AG08396 (cell line): ENCODE measurements around the gene PLPPR2.
"Not testable (repeated sequence)": the region's sequence is repeated elsewhere in the genome, so short reads cannot be mapped to it uniquely, and the experiment has no call there.

Experiments used
- DNase-seq: peaks from one replicate; pipeline ENCODE4 v3.0.0; 2012; ENCODE audit warnings: low spot score, mixed read lengths

PLPPR2 gene

DNA sequence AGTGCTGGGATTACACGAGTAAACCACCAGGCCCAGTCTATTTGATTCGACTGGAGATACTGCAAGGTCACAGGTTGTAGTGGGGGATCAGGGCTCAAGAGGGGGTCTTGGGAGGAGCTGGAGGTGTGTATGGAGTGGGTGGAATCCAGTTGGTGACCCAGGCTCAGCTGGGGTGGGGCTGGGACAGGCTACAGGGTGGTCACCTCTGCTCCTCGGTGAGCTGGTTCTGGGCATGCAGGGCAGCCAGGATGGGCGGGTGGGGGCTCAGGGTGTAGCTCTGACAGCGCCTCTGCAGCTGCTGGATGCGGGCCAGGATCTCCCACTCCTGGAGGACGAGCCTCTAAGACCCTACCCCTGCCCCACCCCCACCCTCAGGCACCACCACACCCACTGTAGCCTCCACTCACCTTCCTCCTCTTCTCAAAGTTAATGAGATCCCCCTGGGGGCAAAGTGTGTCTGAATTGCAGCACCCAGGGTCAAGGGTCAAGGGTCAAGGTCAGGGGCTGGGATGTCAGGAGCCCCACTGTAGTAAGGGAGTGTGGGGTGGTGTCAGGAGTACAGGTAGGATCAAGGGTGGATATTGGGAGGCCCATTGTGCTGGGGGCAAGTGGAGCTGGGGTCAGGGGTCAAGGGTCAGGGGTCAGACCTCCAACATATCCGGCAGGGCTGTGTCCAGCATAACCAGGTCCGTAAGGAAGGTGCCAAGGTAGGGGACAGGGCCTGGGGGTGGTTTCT lies 46.7 kb downstream of the PLPPR2 start:
- DNase-seq = no peak

DNA sequence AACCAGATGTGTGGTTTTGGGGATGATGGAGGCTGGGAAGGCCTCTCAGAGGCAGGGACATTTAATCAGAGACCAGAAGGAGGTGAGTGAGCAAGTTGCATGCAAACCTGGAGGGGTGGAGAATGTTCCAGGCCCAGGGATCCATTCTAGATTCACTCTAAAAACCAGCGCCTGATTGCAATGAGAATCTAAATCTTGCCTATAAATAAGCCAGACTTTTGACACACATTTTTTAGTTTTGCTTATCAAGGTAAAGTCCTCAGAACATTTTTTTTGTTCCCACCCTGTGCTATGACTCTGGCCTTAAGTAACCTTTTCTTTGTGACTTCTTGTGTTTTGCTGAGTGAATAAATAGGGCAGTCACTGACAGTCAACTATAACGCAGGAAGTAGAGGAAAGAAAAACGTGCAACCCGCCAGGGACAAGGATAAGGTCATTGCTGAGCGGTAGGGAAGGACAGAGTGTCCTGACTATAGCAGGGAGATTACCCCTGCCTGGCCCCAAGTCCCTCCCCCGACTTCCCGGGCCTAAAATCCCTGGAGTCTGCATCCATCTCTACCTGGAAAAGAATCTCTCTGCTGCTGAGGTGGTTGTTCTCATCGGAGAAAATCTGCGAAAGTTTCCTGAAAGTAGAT lies 49.5 kb downstream of the PLPPR2 start:
- no peak for DNase-seq

DNA sequence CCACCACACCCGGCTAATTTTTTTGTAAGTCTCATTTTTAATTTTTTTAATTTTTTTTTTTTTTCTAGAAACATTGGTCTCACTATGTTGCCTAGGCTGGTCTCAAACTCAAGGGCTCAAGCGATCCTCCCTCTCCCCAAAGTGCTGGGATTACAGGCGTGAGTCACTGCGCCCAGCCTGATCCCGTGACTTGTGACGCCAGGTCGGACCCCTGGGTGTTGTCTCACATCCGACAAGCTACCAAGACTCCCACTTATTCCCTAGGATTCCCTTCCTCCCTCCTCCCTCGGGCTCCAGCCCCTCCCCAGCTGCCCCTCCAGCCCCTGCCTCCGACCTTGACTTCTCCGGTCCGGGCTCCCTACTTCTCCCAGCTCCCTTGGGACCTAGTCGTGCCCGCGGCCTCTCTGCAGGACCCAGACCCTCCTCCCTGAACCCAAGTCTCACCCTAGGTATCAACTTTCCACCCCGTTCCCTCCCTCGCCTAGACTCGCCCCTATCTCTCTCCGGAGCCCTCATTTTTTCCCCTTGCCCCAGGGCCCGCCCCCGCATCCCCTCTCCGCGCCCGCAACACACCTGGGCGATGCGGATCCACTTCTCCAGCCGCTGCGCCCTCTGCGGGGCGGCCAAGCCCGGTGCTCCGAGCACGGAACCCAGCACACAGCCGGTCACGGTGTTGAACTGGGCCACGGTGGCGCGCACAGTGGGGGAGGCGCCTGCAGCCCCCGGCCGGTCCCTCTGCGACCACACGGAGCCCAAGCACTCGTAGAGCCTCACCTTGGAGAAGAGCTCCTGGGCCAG lies 50.8 kb downstream of the PLPPR2 start:
- no peak for DNase-seq

GRCh38 chr19:11406703-11407236 lies 51.5 kb downstream of the PLPPR2 start:
- DNase-seq = not testable (repeated sequence)

DNA sequence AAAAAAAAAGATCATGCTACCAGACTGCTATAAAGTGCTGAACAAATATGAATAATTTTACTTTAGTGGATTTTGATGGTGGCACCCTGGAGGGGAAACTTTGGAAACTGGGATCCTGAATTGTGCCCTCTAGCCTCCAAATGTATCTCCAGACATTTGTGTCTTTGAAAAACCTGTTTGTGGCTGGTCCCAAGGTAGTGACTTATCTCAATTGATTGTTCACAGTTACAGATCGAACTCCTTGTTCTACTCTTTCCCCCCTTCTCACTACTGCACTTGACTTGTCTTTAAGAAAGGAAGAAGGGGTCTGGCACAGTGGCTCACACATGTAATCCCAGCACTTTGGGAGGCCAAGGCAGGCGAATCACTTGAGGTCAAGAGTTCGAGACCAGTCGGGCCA lies 53.4 kb downstream of the PLPPR2 start:
- DNase-seq = no peak

DNA sequence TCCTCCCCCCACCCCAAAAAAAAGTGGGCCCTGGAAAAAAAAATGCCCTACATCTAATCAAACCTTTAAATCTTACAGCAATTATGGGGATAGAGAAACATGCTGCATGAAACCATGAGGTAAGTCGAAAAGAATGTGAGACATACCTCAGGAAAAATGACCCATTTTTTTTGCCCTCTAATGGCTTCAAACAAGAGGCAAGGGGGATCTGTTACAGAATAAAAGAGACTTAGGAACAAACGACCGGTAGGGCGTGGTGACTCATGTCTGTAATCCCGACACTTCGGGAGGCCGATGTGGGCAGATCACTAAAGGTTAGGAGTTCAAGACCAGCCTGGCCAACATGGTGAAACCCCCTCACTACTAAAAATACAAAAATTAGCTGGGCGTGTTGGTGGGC lies 55.5 kb downstream of the PLPPR2 start:
- DNase-seq = no peak

- no peak for DNase-seq
These were observed 59.3 kb downstream of the PLPPR2 start for GRCh38 chr19:11414544-11414943.
